GM18951 (cell line): ENCODE data around the gene POTEF.
"Not testable (repeated sequence)": the region's sequence is repeated elsewhere in the genome, so short reads cannot be mapped to it uniquely, and the experiment has no call there.

ENCODE experiments used
- POLR2A ChIP-seq: IDR thresholded peaks from 4 replicates; pipeline ENCODE4 v1.6.1; 2011; ENCODE audit warnings: mild to moderate bottlenecking; ENCODE audit not compliant: insufficient read length, insufficient read depth; ENCODE audit errors: extremely low read depth
- in situ Hi-C: fragments of 300-500 bp; cut with MboI; formaldehyde crosslinking; loops from one replicate; pipeline ENCODE4 v1.12.0; 2022; ENCODE audit warnings: low sequenced_read_pairs, mixed read lengths, inconsistent platforms; ENCODE audit not compliant: unreplicated experiment

POTEF gene

DNA sequence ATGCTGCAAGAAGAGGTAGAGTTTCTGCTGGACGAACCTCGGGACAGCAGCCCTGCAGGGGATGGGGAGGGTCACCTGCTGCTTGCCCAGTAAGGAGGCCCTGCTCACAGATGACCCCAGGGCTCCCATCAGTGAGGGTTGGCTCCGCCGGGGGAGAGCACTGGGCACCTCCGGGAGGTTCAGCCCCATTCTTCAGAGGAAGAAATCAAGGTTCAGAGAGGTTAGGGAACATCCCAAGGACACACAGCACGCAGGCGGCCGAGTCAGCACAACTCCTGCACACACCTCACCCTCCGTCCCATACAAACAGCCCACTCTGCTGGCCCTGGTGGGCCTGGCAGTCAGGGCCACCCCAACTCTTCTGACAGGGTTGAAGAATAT is 27.6 kb upstream of the POTEF start:
- no peak for TF ChIP-seq POLR2A
- in situ Hi-C loops = no loop called here

DNA sequence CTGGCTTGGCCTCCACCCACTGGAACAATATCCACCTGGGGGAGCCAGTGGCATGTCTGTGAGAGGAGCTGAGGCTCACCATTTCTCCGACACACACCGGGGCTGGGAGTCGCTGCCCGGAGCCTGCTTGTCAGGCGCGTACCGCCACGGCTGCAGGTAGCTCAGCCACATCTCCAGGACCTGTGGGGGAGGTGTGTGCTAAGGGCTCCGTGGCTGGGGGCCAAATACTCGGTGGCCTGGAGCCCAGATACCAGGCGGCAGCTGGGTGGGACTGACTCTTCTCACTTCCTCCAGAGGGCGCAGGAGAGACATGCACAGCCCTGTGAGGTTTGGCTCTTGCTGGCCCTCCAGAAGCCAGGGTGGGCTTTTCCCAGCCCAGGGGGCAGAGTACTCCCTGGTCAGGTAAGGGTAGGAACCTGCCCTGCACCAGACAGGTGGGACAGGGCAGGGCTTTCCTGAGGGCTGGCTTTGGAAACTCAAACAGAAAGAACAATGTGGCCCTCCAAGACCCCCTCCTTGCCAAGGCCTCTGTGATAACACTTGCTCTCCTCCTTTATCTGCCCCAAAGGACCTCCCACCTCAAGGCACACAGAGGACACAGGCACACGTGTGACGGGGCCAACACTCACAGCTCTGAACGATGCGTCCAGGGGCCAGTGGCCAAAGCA is 27.1 kb upstream of the POTEF start:
- in situ Hi-C loops = not testable (repeated sequence)

DNA sequence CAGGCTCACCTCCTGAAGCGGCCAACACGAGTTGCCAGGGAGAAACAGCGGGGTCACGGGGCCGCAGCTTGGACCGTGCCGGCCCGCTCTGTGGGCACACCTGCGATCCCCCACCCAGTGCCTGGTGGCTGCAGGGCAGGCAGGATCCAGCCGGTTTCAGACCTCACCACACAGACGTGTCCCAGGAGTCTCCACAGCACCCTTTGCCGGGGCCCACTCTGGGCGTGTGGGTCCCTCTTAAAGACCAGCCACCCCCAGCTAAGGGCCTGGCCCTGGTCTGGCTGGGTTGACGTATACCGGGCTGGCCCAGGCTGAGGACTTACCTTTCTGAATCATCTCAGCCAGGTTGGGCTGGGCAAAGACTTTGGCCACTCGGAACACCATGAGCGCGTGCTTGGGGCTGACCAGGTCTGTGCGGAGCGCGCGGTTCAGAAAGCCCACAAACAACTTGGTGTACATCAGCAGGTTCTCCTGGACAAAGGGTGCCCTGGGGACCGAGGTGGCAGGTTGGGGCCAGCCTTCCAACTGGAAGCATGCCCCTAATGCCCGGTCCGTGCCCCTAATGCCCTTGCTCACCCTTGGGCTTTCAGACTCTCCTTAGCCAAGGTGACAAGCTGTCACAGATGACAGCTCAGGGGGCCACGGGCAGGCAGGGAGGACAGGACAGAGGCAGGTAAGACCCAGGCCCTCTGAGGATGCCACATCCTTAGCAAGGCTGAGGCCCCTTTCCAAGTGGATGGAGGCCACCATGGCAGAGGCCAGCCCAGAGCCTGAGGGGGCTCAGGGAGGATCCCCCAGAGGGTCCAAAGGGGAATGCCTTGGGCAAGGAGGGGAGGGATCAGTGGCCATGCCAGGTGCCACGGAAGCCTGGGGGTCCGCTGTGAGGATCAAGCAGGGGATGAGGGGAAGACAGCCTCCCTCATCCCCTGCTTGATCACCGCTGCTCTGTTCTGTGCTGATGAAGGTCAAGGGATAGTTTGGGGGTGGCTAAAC is 26.0 kb upstream of the POTEF start:
- in situ Hi-C loops = no loop called here
- no peak for TF ChIP-seq POLR2A

DNA sequence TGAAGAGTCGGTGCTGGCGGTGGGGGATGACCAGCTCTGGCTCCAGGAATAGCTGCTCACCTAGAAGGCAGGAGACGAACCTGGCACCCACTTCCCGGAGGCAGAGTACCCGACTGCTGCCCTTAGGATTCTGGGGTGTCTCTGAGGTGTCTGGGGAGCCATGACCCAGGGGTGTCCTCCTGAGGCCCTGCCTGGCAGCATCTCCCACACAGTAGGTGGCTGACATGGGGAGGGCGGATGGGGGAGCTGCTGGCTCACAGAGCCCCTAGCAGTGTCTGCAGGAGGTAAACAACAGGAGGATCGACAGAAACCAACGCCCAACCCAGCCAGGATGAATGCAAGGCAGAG is 25.4 kb upstream of the POTEF start:
- in situ Hi-C loops = not testable (repeated sequence)

DNA sequence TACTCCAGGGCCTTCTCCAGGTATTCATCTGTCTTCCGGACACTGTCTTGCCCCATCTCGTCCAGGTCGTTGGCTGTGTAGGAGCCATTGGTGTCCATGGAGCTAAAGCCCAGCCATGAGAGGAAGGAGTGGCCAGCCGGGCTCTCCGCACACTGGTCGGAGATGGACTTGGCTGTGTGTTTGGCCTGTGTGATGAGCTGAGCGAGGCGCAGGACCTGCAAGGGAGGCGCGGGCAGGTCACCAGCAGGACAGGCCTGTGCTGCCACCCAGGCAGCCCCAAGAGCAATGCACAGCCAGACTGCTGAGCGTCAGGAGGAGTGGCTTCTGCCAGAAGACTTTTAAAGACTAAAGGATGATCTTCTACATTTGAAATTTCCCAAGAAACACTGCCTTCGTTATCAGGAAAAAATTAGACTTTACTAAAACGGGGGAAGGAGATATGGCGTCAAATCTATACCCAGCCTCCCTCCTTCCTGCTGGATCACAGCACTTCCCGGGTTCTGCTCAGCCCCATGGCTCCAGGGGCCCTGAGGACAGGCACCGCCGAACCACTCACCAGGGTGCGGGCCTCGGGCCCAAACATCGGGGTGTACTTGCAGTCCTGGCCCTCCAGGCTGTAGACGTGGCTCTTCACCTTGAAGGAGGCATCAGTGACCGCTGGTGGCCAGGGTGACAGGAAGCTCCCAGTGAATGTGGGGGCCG is 24.9 kb upstream of the POTEF start:
- in situ Hi-C loops = not testable (repeated sequence)

DNA sequence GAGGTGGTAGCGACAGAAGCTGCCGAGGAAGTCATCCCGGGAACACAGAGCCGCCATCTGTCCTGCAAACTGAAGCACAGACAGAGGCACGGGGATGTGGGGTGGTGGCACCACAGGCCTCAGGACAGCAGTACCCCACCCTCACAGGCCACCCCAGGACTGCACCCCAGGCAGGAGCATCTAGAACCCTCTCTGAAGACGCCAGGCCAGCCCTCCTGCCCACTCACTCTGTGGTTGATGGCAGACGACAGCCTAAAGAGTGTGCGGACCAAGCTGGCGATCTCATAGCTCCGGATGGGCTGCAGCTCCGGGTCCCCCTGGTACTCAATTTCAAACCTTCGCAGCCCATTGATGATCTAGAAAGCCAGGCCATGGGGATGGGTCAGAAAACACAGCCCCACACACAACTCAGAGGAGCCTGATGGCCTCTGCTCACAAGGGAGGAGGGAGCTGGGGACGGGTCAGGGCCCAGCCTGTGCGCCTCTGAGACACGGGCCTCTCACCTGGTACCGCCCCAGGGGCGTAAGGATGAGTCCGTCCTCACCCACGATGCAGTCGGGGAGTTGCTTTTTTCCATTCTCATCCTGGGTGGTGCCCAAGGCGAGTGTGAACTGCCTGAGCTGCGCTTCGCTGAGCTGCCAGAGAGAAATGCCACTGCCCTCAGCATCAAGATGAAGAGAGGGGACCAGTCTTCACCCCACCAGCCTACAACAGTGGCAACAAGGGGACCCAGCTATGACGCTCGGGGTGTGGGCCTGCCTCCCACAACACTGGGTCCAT is 24.0 kb upstream of the POTEF start:
- in situ Hi-C loops = no loop called here
- TF ChIP-seq POLR2A = no peak

DNA sequence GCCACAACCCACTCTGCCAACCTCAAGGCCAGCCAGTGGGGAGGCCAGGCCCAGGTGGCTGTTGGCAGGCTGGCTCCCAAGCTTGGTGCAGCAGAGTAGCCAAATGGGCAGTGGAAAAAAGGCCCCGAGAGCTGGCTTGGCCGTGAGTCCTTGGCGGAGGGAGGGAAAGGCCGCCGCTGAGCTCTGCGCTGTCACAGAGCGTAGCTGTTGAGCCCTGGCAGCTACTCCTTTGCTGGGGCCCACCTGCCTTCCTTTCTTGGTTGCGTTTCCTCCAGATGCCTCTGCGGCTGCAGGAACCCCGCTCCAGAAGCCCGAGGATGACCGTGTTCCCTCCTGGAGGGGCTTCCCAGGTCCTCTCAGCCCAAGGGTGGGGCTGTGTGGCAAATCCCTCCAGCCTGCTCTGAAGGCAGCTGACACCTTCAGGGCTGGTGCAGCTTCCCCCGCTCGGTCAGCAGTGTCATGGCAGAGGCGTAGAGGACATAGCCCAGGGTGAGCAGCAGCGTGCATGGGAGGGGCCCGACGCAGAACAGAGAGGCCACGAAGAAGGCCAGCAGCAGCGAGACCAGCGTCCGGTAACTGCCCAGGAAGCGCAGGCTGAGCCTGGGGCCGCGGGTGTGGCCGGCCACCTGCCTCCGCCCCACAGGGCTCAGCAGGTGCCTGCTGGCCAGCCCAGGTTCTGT is 23.3 kb upstream of the POTEF start:
- in situ Hi-C loops = not testable (repeated sequence)

DNA sequence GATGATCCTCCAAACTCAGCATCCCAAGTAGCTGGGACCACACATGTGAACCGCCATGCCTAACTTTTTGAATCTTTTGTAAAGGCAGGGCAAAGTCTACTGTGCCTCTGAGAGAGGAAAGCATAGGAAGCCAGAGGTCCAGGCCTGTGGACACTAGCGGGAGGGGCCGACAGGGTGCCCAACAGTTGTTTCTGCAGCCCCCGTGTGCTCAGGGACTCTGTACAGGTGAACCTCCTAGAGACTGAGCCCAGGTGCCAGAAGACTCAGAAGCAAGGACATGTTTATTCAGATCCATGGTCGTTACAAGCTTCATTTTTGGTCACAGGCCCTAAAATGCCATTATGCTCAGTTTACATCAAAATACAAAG is 22.1 kb upstream of the POTEF start:
- in situ Hi-C loops = not testable (repeated sequence)

DNA sequence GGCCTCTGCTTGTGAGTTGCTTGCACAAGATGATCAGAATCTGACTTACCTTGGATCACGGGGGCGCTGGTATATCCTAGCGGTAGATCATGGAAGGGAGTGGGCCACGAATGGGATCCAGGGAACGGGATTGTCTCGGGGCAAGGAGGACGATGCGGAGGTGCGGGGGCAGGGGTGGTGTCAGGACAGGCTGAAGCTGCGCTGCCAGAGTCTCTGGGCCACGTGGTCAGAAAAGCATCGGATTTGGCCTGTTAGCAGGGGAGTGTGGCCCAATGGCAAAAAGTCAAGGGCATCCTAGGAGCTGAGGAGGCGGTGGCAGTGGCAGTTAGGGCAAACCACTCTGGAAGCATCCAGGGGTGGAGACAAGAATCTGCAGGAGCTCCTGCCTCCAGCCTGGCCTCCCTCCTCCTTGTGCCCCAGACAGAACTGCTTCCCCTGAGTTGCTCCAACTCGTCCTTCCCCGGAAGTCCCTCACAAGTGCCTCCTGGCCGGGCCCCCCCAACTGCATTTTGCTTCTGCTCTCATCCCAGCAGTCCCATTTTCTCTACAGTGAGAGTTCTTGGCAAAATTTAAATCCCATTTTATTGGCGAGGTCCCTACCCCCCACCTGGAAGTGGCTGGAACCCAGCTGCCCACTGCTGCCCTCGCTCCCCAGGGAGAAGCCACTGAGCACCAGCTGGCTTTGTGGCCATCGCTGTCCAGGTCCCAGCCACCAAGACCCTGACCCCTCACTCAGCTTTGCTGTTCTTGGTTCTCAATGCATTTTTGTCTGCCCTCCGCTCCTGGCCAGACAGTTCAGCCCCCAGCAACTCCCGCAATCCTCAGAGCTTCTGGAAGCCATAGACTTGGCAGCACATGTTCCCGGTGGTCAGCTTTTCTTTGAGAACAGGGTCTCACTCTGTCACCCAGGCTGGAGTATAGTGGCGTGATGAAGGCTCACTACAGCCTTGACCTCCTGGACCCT is 21.4 kb upstream of the POTEF start:
- in situ Hi-C loops = no loop called here
- no peak for TF ChIP-seq POLR2A

DNA sequence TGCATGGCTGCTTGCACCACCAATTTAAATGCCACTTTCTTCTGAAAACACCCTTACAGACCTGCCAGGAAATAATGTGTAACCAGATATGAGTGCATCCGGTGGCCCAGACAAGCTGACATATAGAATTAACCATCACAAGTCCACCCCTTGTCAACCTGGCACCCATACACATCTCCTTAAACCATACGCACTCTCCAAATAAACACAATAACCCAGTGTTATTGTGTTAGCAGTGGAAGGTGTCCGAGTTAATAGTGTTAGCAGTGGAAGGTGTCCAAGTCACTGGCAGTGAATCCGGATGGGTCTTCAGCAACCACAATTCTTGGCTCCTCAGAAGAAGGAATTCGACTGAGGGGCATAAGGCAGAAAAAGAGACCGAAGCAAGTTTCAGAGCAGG is 19.5 kb upstream of the POTEF start:
- in situ Hi-C loops = not testable (repeated sequence)

DNA sequence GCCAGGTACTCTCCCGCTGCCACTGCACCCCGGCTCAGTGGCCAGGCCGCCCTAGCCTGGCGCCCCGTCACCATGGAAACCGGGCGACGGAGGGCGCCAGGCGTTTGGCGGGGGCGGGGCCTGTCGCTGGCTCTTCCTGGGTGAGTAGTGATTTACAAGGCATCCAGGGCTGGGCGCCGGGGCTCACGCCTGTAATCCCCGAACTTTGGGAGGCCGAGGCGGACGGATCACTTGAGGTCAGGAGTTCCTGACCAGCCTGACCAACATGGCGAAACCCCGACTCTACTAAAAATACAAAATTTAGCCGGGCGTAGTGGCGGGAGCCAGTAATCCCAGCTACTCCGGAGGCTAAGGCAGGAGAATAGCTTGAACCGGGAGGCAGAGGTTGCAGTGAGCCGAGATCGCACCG is 16.0 kb upstream of the POTEF start, which contains the start of gene CCDC74B:
Gene CCDC74B (minus strand): TSS at position 107 of the 409 bp plus-strand sequence. CDS start 116 bp downstream, outside the sequence.
- in situ Hi-C loops = not testable (repeated sequence)

DNA sequence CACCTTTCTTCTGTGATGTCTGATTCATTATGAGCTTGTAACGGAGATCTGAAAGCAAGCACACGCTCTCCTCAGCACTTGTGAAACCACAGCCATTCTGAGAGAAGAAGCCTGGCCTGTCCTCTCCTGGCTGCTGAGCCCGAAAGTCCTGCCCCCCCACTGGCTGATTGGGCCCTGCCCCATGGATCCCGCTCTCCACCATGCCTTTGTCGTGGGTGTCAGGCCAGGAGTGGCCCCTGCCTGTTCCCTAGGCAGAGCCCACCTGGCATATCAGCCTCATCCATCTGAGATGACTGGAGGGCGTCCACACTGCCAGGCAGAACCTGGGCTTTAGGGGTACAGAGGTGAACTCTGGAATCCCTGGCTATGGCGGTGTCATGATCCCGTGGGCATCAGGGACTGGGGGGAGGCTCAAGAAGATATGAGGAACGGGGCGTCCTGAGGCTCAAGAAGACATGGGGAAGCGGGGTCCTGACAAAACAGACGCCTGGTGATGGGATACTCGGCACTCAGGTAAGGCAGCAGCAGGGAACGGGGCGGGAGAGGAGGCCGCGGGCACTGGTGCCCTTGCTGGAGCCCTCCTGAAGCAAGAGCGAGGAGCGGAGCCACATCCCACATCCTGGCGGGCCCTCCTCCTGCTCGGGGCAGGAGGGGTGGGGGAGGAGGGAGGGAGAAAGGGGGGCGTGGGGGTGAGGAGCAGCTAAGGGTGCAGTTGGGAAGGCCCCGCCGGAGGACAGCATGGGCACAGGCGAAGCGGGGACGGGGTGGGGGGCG is 14.4 kb upstream of the POTEF start:
- in situ Hi-C loops = not testable (repeated sequence)

DNA sequence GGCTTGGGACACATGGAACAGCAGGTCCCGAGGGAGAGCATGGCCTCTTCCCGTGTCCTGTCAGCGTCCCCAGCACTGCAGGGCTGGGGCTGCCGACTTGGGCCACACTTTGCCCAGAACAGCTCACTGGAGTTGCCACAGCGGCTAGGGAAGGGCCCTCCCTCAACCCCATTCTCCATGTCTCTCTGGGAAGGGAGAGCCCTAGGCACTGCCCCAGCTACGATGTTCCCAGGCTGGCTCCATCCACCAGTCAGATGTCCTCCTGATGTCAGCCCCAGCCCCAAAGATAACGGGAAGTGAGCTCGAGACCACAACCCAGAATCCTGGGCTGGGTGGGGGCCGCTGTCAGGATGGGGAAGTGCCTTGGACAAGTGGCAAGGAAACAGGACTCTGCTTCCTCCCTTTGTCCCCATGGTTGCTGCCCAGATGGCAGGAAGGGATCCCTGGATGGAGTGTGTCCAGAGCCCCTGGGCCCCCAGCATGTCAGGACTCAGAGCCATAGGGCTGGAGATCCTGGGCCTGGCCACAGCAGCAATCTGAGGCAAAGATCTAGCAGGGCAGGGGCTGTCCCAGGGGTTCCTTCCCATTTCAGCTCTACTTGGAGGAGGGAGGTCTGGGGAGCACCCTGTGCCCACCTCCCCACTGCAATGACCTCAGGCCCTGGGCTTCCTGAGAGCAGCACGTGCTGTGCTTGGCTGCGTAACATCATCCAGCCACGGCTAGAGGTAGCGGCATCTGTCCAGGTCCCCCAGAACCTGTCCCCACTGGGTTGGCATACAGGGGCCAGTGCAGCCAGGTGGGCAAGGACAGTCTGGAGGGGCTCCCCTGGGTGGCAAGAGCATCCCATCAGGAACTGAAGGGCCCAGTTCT is 13.6 kb upstream of the POTEF start:
- in situ Hi-C loops = not testable (repeated sequence)

DNA sequence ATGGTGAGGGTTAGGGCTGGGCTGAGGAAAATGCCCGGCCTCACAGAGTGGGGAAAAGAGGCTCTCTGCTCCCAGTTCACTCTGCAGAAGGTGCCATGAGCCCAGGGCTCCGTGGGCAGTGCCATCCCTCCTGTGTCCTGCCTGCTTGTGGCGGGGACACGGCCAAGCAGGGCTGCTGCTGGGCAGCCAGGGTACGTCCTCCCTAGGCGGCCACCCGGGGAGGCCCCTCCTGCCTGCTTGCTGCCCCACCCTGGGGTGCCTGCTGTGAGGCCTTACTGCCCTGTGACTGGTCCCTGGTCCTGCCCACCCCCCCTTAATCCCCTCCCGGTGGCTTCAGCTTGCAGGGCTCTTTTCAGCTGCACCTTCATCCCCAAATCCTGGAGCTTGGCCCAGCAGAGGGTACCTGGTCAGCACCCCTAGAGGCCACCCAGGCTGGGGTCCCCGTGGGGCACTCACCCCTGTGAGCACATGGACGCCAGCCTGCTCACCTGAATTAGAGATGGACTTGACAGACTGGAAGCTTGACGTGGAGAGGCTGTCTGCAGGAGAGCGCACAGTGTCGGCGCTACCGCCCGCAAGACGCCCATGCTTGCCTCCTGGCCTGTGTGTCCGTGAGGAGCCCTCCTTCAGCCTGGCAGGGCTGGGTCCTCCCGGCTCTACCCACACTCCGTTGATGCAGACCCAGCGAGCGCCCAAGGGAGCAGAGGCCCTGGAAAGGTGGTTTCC is 12.8 kb upstream of the POTEF start:
- in situ Hi-C loops = not testable (repeated sequence)

DNA sequence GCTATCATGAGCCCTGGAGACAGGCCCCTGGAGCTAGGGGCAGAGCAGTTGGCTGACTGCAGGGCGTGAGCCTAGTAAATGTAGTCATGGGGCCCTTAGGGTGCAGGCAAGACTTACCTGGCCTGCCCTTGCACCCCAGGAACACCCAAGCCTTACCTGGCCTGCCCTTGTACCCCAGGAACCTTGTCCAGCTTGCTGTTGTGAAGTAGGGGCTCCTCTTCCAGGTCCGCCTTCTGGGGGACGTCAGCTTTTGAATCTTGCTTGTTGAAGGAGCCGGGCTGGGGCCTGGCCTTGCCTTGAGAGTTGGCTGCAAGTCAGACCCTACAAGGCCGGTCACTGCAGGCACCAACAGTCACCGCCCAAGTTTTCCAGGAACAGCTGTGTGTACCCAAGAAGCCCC is 12.0 kb upstream of the POTEF start:
- in situ Hi-C loops = not testable (repeated sequence)
